AG09309 (cell line): ENCODE results near the gene HMOX1.

Experiments
- DNase-seq: peaks from one replicate; pipeline ENCODE4 v3.0.0-alpha.2; 2010; ENCODE audit warnings: low read depth
- H3K4me3 ChIP-seq: 2 replicates; pipeline ENCODE4 v1.5.1; 2011; ENCODE audit warnings: mild to moderate bottlenecking, low read depth, low read length, moderate library complexity; ENCODE audit not compliant: control insufficient read depth
- TF ChIP-seq, protein P1 (sequence below): IDR thresholded peaks from 2 replicates; pipeline ENCODE4 v1.5.1; 2011; ENCODE audit warnings: mild to moderate bottlenecking, low read depth, low read length, inconsistent platforms; ENCODE audit not compliant: insufficient read depth, control insufficient read depth; ENCODE audit errors: missing control alignments

HMOX1 gene

DNA sequence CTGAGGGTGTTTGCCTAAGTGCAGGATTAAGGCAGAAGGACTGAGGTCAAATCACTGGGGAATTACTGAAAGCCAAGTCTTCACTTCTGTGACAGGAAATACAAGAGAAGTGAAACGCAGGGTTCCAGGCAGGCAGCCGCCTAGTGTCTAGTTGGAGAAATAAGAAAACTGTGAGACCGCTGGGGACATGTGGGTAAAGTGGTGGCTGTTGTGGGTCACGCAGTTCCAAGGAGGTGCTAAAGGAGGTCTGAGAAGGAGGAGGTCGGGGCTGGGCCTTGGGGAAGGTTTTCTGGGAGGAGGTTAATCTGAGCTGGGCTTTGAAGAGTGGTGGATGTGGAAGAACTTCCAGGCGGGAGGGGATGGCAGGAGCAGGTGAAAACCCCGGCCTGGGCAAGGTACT is 30.2 kb downstream of the HMOX1 start:
- TF ChIP-seq, protein P1, sequence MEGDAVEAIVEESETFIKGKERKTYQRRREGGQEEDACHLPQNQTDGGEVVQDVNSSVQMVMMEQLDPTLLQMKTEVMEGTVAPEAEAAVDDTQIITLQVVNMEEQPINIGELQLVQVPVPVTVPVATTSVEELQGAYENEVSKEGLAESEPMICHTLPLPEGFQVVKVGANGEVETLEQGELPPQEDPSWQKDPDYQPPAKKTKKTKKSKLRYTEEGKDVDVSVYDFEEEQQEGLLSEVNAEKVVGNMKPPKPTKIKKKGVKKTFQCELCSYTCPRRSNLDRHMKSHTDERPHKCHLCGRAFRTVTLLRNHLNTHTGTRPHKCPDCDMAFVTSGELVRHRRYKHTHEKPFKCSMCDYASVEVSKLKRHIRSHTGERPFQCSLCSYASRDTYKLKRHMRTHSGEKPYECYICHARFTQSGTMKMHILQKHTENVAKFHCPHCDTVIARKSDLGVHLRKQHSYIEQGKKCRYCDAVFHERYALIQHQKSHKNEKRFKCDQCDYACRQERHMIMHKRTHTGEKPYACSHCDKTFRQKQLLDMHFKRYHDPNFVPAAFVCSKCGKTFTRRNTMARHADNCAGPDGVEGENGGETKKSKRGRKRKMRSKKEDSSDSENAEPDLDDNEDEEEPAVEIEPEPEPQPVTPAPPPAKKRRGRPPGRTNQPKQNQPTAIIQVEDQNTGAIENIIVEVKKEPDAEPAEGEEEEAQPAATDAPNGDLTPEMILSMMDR = no peak
- DNase-seq = no peak
- no peak overlapping the region for H3K4me3 ChIP-seq

DNA sequence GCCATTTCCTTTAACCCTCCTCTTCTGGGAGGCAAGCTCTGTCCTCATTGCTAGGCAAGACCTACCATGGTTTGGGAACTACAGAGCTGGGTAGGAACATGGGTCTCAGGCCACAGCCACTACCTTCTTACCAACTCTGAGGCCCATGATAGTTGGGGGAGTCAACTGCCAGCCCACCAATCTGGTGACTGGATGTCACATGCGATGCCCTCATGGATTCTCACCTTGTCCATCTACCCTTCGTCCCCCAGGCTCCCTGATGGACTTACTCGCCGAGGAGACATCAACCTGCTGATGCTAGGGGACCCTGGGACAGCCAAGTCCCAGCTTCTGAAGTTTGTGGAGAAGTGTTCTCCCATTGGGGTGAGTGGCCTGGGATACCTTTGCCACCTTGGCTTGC is 32.7 kb downstream of the HMOX1 start:
- DNase-seq = no peak
- H3K4me3 ChIP-seq = no peak overlapping the region
- TF ChIP-seq, protein P1 = no peak

DNA sequence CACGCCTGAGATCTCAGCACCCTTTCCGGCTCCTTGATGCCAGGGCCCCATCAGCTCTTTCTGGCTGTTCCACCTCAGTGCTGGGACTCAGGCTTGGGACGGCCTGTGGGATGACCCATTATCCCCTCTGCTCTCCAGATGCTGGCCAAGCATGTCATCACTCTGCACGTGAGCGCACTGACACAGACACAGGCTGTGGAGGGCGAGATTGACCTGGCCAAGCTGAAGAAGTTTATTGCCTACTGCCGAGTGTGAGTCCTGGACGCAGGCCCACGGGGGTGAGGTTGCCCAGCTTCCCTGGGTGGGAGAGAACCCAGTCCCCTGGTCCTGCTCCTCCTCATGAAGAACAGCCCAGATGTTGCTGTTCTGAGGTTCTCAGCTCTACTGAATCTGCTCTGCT is 36.7 kb downstream of the HMOX1 start:
- H3K4me3 ChIP-seq = no peak overlapping the region
- TF ChIP-seq, protein P1 = no peak
- no peak for DNase-seq

DNA sequence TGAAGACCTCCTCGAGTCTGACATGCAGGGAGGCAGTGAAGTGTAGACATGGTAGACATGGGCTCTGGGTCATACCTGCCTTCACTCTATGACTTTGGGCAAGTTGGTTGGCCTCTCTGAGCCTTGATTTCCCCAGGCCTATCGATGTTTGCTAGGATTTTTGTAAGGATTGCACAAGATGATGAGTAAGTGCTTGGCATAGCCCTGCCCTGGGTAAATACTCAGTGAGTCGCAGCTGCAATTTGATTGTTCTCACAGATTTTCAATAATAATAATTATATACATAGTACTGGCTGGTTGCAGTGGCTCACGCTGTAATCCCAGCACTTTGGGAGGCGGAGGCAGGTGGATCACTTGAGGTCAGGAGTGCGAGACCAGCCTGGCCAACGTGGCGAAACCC is 37.2 kb downstream of the HMOX1 start:
- peak; percentile 20 for DNase-seq
- TF ChIP-seq, protein P1 = no peak
- H3K4me3 ChIP-seq = no peak overlapping the region

DNA sequence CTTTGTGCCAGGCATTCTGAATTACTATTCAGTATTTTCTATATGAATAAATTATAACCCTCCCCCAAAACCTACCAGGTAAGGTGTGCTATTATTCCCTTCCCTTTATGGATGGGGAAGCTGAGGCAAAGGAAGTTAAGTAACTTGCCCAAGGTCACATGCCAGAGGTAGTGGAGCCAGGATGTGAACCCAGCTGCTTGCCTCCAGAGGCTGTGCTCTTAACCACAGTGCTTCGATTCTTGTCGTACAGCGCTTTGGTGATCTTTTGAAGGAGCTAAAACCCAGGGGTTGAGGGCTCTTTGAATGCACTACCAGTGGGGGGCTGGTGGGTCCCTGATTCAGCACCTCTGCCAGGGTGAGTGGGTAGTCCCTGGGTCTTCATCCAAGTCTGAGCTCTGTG is 37.8 kb downstream of the HMOX1 start:
- DNase-seq = no peak
- TF ChIP-seq, protein P1 = no peak
- no peak overlapping the region for H3K4me3 ChIP-seq

DNA sequence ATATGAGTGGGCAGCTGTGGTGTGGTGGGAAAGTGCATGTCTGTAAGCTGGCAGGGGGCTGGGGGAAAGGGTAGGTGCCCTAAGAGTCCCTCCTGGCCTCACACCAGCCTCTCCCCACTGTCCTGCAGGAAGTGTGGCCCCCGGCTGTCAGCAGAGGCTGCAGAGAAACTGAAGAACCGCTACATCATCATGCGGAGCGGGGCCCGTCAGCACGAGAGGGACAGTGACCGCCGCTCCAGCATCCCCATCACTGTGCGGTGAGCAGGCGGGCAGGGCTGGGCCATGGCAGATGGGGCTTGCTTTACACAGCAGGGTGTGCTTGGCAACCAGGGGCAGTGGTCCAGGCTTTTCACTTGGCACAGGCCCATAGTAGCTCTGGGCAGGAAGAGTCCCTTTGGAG is 38.9 kb downstream of the HMOX1 start:
- H3K4me3 ChIP-seq = no peak overlapping the region
- DNase-seq = no peak
- TF ChIP-seq, protein P1 = no peak

DNA sequence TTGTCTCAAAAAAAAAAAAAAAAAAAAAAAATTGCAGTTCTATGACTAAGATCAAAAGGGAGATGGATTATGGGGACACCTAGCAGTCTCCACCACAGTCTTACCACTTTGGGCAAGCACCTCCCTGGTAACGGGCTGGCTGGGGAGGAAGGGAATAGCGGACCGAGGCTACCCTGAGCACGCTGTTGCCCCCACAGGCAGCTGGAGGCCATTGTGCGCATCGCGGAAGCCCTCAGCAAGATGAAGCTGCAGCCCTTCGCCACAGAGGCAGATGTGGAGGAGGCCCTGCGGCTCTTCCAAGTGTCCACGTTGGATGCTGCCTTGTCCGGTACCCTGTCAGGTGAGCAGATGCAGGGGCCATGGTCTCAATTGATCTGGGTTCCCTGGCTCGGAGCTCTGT is 40.2 kb downstream of the HMOX1 start:
- DNase-seq = no peak
- TF ChIP-seq, protein P1 = no peak
- H3K4me3 ChIP-seq = no peak overlapping the region
